ENCODE measurements around the gene CUL5. TPM values are rescaled to one million over a fixed set of nuclear protein-coding genes. Genes with fewer than 3 reads are reported as not detected.

Gene CUL5
- total RNA-seq, 2 experiments from 2014 or later, result 32.2 to 34.6 TPM

DNA sequence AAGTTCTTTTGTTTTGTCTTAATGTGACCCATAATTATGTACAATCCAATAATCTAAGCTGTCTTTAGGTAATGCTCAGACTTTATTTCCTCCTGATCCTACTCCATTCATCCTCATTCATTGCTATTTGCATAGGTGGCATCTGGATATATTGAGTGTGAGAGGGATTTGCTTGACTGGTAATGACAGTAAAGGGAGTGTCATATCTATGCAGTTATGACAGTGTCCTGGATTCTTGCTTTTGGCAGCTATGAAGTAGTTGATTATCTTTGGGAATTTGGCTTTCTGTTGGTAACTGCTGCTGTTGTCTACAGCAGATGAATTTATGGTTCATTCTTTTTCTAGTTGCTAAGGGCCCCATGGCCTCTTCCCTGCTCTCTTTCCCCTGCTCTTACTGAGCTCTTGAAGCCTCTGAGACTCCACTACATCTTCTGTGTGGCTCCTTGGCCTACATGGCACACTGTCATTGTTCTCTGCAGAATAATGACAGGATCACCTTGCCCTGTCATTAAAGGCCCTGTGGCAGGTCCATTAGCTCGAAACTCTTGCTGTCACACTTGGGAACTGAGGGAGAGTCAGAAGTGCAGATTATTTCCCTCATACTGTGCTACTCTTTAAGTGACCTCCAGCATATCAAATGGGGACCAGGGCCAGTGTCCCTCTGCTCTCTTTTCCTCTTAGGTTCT, 92.5 kb downstream of the CUL5 start:
- Mint-ChIP-seq H3K9me3 (no peaks in the 10 kb centered on the region), H3K36me3 (ENCODE audit: low read depth) (peaks cover 16% of the 10 kb centered on the region), H3K27me3 (no peaks in the 10 kb centered on the region), H3K4me3 (no peak overlapping the region), H3K27ac (peak overlapping the region; percentile 44), H3K4me1 (ENCODE audit: low read depth) (no peaks in the 10 kb centered on the region)
- ATAC-seq, result no peak
- CTCF ChIA-PET, result no interaction called here
- DNase-seq, result no peak
- no peak for TF ChIP-seq CTCF (IDR thresholded peaks at IDR 0.05)
- POLR2A ChIA-PET, result no interaction called here
- intact Hi-C loops (cut with micrococcal nuclease), result no loop called here

GRCh38 chr11:108111126-108111525, 102.4 kb downstream of the CUL5 start:
- H3K27me3 Mint-ChIP-seq, result no peaks in the 10 kb centered on the region
- no peaks in the 10 kb centered on the region for H3K4me1 Mint-ChIP-seq (ENCODE audit: low read depth)
- H3K27ac Mint-ChIP-seq, result peak overlapping the region; percentile 5
- POLR2A ChIA-PET, result interaction anchor here (0.9 kb wide), 1 partner anchor 517 kb away, joined by 3 read pairs; no protein-coding TSS in a partner anchor
- intact Hi-C loops (cut with micrococcal nuclease), result no loop called here
- peaks cover under 1% of the 10 kb centered on the region for H3K36me3 Mint-ChIP-seq (ENCODE audit: low read depth)
- DNase-seq, result no peak
- no peak for ATAC-seq
- no peaks in the 10 kb centered on the region for H3K9me3 Mint-ChIP-seq
- no peak for TF ChIP-seq CTCF (IDR thresholded peaks at IDR 0.05)
- no peak overlapping the region for H3K4me3 Mint-ChIP-seq
- CTCF ChIA-PET, result interaction anchor here (1.0 kb wide), 1 partner anchor 535 kb away, joined by 3 read pairs; no protein-coding TSS in a partner anchor

GRCh38 chr11:108112057-108112456, 103.4 kb downstream of the CUL5 start:
- ChIA-PET CTCF (interaction anchor here (1.2 to 1.5 kb wide), 2 partner anchors 19 to 537 kb away, joined by 3 to 6 read pairs; no protein-coding TSS in a partner anchor), POLR2A (interaction anchor here (0.6 to 0.7 kb wide), 2 partner anchors 18 to 22 kb away, joined by 3 read pairs; no protein-coding TSS in a partner anchor)
- Mint-ChIP-seq H3K9me3 (no peaks in the 10 kb centered on the region), H3K4me1 (ENCODE audit: low read depth) (no peaks in the 10 kb centered on the region), H3K27ac (no peak overlapping the region), H3K4me3 (no peak overlapping the region), H3K27me3 (no peaks in the 10 kb centered on the region), H3K36me3 (ENCODE audit: low read depth) (no peaks in the 10 kb centered on the region)
- ATAC-seq, result no peak
- intact Hi-C loops (cut with micrococcal nuclease), result no loop called here
- no peak for DNase-seq
- TF ChIP-seq CTCF (IDR thresholded peaks at IDR 0.05), result no peak

- intact Hi-C loops (cut with micrococcal nuclease), result loop anchor here (5.0 kb wide), 1 partner anchor 532 kb away; no protein-coding TSS in a partner anchor
Observed at GRCh38 chr11:108115500-108116140, 106.9 kb downstream of the CUL5 start.

More at GRCh38 chr11:108115500-108116140, 106.9 kb downstream of the CUL5 start:
- no peak for ATAC-seq
- ChIA-PET POLR2A (interaction anchor here (0.8 kb wide), 1 partner anchor 547 kb away, joined by 3 read pairs; no protein-coding TSS in a partner anchor), CTCF (no interaction called here)
- H3K27ac Mint-ChIP-seq, result no peak overlapping the region
- DNase-seq, result no peak
- no peaks in the 10 kb centered on the region for H3K27me3 Mint-ChIP-seq
- peaks cover 5% of the 10 kb centered on the region for H3K4me1 Mint-ChIP-seq (ENCODE audit: low read depth)
- TF ChIP-seq CTCF (IDR thresholded peaks at IDR 0.05), result no peak
- no peak overlapping the region for H3K4me3 Mint-ChIP-seq
- no peaks in the 10 kb centered on the region for H3K9me3 Mint-ChIP-seq
- no peaks in the 10 kb centered on the region for H3K36me3 Mint-ChIP-seq (ENCODE audit: low read depth)

All from activated CD8-positive, alpha-beta T cell treated with anti-CD3 and anti-CD28 coated beads for 36 hours (primary cell).